Embryonic facial prominence (tissue), 1 donor: ENCODE data around the gene SUV39H1.
A peak's percentile ranks its signal among the peaks of the same experiment; 100 is the strongest.
"Not testable (repeated sequence)": the region's sequence is repeated elsewhere in the genome, so short reads cannot be mapped to it uniquely, and the experiment has no call there.

Experiments used
- DNase-seq: peaks from one replicate; pipeline ENCODE4 v3.0.0-alpha.2; 2016; ENCODE audit errors: extremely low spot score

Gene SUV39H1, protein sequence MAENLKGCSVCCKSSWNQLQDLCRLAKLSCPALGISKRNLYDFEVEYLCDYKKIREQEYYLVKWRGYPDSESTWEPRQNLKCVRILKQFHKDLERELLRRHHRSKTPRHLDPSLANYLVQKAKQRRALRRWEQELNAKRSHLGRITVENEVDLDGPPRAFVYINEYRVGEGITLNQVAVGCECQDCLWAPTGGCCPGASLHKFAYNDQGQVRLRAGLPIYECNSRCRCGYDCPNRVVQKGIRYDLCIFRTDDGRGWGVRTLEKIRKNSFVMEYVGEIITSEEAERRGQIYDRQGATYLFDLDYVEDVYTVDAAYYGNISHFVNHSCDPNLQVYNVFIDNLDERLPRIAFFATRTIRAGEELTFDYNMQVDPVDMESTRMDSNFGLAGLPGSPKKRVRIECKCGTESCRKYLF

DNA sequence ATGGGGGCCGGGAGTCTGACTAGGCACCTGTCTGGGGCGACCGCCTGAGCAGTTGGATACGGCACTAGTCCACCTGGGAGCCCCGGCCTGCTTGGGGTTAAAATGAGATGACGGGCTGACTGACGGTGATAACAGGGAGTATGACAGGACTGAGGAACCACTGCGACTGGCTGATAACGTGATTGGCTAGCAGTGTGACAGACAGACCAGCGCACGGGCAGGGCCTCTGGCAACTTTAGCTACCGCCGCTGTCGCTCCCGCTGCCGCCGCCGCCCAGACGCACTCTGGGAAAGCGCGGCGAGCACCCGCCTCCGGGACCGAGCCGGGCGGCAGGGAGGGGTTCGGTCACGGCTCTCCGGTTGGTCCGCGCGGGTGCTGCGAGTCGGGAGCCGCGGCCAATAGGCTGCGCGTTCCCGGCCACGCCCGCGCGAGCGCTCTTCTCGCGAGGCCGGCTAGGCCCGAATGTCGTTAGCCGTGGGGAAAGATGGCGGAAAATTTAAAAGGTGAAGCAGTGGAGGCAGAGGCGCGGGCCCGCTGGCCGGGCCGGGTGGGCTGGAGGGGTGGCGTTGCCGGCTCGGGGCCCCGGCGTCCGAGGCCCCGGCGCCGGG lies at the start of gene SUV39H1:
SUV39H1 (plus strand) TSS at position 434 of the 608 bp plus-strand sequence; CDS start at position 485, 51 bp downstream.
- peak; percentile 68 for DNase-seq

DNA sequence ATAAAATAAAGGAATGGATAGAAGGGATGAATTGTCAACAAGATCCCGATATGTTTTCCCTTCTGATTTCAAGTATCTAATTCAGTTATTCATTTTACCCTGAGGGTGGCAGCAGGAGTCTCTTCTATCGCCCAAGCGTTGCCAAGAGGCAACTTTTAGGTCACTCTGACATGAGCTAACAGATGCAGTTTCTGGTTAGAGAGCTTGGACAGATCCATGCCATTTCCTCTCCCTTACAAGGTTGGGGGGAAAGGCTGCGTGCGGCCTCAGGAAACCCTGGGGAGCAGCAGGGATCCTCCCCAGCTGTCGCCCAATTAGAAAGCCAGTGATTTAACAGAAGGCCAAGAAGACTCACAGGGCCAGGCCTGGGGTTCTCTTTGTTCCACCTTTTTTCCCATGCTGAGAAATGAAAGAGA lies 48.2 kb upstream of the SUV39H1 start:
- DNase-seq = no peak

DNA sequence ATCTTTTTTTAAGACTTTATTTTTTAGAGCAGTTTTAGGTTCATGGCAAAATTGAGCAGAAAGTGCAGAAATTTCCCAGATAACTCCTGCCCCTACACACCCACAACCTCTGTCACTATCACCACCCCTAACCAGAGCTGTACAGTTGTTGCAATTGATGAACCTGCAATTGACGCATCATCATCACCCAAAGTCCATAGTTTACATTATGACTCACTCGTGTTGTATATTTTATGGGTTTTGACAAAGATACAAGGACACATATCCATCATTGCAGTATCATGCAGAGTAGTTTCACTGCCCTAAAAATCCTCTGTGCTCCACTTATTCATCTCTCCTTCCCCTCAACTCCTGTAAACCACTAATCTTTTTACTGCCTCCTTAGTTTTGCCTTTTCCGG lies 47.4 kb upstream of the SUV39H1 start:
- no peak for DNase-seq

DNA sequence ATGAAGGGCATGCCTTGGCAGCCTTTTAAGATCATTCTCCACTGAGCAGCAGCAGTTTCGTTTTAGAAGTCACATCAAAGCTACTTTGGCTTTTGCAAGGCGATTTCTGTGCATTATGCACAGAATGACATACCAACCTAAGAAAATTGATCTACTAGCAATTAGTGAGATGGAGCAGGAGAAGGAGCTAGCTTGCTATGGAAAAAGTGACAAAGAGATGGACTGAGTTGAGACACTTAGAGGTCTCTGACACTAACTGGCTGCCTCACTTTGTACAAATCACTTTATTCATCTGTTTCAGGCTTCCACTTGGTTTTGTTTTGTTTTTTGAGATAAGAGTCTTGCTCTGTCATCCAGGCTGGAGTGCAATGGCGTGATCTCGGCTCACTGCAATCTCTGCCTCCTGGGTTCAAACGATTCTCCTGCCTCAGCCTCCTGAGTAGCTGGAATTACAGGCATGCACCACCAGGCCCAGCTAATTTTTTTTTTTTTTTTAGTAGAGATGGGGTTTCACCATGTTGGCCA lies 44.4 kb upstream of the SUV39H1 start:
- DNase-seq = not testable (repeated sequence)

DNA sequence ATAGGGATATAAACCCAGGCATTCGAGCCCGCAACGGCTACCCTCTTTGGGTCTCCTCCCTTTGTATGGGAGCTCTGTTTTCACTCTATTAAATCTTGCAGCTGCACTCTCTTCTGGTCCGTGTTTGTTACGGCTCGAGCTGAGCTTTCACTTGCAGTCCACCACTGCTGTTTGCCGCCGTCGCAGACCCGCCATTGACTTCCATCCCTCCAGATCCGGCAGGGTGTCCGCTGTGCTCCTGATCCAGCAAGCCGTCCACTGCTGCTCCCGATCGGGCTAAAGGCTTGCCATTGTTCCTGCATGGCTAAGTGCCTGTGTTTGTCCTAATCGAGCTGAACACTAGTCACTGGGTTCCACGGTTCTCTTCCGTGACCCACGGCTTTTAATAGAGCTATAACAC lies 41.8 kb upstream of the SUV39H1 start:
- not testable (repeated sequence) for DNase-seq

DNA sequence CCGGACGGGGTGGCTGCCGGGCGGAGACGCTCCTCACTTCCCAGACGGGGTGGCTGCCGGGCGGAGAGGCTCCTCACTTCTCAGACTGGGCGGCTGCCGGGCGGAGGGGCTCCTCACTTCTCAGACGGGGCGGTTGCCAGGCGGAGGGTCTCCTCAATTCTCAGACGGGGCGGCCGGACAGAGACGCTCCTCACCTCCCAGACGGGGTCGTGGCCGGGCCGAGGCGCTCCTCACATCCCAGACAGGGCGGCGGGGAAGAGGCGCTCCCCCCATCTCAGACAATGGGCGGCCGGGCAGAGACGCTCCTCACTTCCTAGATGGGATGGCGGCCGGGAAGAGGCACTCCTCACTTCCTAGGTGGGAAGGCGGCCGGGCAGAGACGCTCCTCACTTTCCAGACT lies 36.8 kb upstream of the SUV39H1 start:
- not testable (repeated sequence) for DNase-seq

DNA sequence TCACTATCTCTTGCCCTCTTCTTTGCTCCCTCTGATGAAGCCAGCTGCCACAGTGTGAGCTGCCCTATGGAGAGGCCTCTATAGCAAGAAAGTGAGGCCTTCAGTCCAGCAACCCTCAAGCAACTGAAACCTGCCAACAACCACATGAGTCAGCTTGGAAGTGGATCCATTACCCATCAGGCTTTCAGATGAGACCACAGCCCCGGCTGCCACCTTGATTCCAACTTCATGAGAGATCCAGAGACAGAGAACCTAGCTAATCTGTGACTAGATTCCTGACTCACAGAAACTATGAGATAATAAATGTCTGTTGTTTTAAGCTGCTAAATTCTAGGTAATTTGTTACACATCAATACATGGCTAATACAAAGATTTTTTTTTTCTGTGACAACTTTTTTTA lies 33.3 kb upstream of the SUV39H1 start:
- DNase-seq = no peak

DNA sequence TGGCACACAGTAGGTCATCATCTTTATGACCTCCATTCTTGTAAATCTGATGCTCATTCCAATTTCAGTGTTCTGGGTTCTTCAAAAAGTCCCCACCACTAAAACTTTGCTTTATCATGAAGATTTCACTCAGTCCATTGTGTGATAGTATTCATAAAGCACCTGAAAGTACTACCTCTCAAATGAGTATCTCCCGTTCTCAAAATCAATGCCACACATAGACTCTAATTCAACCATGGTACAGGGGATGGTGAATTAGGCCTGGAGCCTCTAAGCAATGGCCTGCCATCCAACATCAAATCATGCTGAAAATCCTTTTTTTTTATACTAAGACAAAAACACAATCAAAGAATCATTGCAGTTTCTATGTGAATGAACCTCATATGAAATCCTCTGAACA lies 32.4 kb upstream of the SUV39H1 start:
- no peak for DNase-seq

DNA sequence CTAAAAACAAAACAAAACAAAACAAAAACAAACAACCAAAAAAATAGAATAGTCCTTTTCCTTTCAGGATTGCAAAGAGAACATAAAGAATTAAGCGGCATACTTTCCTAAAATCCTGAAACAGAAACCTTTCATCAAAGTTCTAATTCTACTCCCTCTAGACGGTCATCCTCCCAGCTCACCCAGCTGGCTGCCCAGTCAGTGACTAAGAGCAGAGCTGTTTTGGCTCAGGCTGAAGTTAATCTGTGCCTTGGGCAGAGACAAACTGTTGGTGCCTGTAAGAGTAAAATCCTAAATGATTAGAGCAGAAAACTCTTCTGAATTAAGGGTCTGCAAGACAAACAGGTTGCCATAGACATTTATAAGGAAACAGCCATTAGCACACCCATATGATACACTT lies 30.5 kb upstream of the SUV39H1 start:
- DNase-seq = no peak

DNA sequence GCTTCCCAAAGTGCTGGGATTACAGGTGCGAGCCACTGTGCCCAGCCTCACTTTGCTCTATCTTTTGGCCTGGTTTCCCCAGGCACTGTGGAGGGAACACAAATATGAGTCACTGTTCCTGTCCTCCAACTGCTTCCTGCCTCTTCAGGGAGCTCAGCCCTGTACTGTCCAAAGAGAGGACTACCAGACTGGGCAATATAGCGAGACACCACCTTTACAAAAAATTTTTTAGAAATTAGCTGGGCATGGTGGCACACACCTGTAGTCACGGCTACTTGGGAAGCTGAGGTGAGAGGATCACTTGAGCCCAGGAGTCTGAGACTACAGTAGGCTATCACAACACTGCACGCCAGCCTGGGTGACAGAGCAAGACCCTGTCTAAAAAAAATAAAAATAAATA lies 29.9 kb upstream of the SUV39H1 start:
- DNase-seq = no peak

DNA sequence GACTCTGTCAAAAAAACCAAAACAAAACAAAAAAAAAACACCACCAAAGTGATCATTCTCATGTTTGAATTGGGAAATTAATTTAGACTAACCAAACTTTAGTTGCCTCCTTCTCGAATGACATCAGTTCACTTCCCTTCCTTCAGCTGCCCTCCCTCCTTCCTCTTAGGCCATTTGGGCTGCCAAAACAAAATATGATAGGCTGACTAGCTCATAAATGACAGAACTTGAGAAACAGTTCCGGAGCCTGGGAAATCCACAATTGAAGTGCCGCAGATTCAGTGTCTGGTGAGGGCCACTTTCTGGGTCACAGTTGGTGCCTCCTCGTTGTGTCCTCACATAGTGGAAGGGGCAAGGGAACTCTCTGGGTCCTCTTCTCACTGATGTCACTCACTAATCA lies 29.0 kb upstream of the SUV39H1 start:
- DNase-seq = no peak

DNA sequence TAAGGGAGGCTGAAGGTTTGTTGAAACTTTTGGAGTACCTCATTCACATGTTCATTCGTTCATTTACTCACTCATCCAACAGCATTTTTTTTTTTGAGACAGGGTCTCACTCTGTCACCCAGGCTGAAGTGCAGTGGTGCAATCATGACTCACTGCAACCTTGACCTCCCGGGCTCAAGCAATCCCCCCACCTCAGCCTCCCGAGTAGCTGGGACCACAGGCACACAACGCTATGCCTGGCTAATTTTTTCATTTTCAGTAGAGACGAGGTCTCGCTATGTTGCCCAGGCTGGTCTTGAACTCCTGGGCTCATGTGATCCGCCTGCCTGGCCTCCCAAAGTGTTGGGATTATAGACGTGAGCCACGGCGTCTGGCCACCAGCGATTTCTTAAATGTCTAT lies 28.3 kb upstream of the SUV39H1 start:
- not testable (repeated sequence) for DNase-seq

DNA sequence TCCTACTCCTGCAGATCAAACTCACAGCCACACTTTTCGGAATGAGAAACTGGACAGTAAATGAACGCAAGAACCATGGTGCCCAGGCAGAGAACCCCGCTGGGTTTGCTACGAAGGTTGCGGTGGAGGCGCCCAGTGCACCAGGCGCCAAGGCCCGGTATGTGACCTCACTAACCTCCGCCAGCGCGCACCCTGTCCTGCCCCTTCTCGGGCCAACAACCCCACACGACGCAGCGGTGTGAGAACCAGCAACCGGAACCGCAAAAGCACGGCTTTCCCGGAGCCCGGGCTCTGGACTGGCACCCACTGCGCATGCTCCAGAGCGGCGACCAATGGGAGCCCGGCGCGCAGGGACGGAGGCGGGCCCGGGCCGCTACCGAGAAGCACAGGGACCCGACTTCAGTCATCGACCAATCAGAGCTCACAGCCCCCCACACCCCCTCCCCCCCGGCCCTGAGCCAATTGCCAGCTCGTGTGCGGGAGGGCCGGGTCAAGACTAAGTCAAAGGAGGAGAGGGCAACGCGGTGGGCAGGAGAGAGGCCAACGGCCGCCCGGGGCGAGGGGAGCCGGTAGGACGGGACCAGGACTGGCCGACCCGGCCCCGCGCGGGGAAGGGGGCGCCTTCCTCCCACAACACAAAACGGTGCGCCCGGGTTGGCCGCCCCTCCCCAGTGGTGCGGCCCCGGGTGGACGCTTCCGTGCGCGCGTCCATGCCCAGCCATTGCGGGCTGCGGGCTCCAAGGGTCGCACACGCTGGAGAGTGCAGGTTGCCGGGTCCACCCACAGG lies 20.2 kb upstream of the SUV39H1 start:
- peak; percentile 37 for DNase-seq

DNA sequence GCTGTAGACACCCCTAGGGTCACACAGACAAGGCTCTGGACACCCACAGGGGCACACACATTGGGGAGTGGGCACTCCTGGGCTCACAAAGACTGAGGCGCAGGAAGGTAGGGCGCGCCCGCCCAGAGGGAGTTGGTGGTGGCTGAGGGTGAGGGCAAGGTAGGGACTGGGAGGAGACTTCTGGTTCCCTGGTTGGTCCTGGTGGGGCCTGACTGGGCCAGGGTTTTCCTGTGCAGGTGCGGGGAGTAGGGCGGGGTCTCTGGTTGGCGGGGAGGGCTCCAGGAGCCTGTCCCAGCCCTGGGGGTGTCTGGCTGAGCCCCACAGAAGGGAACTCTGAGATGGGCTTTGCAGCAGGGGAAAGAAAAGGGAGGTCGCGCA lies 19.7 kb upstream of the SUV39H1 start:
- DNase-seq = no peak

DNA sequence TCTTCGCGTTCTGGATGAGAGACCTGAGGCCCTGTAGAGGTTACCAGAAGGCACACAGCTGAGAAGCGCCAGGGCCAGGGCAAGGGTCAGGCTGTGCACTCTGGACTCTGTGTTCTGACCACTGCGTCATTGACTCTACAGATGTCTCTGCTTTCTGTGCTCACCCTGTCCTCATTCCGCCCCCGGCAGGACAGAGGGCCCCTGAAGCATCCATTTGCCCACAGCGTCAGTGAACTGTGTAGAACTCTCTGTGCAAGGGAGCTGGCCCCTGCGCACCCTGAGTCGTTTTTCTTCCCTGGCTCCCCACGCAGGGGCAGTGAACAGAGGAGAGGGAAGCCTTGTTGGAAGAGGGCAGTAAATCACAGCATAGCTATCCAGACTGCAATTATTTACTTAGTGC lies 19.0 kb upstream of the SUV39H1 start:
- DNase-seq = no peak

DNA sequence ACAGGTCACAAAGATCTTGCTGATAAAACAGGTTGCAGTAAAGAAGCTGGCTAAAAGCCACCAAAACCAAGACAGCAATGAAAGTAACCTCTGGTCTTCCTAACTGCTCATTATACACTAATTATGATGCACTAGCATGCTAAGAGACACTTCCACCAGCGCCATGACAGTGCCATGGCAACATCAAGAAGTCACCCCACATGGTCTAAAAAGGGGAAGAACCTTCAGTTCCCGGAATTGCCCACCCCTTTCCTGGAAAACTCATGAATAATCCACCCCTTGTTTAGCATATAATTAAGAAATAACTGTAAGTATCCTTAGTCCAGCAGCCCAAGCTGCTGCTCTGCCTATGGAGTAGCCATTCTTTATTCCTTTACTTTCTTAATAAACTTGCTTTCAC lies 16.1 kb upstream of the SUV39H1 start:
- DNase-seq = not testable (repeated sequence)

DNA sequence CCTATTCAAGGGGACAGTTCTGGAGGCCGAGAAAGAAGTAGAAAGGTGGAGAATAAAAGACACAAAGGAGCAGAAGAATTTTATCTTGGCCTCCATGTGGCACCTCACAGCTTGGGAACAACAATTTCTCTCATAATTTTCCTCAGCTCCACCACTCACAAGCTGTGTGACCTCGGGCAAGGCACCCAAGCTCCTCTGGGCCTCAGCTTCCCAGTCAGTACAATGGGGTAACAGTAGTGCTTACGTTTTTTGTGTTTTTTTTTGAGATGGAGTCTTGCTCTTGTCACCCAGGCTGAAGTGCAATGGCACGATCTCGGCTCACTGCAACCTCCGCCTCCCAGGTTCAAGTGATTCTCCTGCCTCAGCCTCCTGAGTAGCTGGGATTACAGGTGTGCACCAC lies 15.6 kb upstream of the SUV39H1 start:
- not testable (repeated sequence) for DNase-seq

DNA sequence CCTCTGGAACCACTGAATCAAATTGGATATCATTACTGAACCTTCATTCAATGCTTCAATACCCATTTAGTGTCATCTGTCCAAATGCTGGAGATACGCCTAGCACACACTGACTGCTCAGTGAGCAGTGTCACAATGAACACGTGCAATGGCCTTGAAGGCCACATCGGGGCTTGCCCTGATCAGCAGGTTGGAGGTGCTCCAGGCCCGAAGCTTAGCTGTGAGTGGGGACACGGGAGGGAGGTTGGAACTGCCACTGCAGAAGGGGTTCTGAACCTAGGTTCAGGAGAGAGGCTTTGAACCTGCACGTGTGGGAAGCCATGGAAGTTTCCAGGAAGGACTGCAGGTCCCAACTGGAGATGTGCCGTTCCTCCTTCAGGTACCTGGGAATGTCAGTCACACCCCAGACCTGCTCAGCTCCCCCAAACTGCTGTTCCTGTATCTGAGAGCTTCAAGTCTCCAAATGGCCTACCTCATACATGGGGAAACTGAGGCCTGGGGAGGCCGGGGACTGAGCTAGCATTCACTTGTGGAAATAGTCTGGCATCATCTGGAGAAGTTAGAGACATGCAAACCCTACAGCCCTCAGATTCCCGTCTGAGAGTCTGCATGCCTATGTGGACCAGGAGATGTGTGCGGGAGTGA lies 14.9 kb upstream of the SUV39H1 start:
- no peak for DNase-seq

DNA sequence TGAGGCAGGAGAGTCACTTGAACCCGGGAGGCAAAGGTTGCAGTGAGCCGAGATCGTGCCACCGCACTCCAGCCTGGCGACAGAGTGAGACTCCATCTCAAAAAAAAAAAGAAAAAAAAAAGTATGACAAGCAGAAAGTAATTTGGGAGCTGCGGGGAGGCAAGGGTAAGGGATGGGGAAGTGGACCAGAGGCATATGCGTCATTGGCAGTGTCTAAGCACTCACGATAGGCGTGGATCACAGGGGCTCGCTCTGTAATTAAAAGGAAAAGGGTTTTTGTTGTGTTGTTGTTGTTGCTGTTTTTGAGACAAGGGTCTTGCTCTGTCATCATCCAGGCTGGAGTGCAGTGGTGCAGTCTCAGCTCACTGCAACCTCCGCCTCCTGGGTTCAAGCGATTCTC lies 13.7 kb upstream of the SUV39H1 start:
- not testable (repeated sequence) for DNase-seq

DNA sequence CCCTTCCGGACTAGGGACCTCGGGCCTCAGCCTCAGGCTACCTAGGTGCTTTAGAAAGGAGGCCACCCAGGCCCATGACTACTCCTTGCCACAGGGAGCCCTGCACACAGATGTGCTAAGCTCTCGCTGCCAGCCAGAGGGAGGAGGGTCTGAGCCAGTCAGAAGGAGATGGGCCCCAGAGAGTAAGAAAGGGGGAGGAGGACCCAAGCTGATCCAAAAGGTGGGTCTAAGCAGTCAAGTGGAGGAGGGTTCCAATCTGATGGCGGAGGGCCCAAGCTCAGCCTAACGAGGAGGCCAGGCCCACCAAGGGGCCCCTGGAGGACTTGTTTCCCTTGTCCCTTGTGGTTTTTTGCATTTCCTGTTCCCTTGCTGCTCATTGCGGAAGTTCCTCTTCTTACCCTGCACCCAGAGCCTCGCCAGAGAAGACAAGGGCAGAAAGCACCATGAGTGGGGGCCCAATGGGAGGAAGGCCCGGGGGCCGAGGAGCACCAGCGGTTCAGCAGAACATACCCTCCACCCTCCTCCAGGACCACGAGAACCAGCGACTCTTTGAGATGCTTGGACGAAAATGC lies 13.0 kb upstream of the SUV39H1 start, which contains the start of gene WAS:
WAS (plus strand) TSS at position 389 of the 572 bp plus-strand sequence; CDS start at position 444, 55 bp downstream.
- DNase-seq = no peak

DNA sequence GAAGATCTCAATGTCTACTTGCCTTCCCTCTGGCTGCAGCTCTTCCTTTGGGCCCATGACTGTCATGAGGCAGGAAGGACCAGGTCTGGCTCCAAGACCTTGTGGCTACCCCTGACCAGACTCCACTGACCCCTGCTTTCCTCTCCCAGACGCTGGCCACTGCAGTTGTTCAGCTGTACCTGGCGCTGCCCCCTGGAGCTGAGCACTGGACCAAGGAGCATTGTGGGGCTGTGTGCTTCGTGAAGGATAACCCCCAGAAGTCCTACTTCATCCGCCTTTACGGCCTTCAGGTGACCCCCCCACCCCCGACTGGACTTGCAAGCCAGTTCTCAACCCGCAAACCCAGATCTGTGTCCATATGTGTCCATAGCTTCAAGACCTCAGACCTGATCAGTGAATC lies 12.4 kb upstream of the SUV39H1 start:
- no peak for DNase-seq
